Femur (tissue), 1 donor: Measurements from ENCODE around the gene PTX3.

Source experiments
- DNase-seq: peaks from one replicate; pipeline ENCODE4 v3.0.0-alpha.2; 2017

The PTX3 gene

DNA sequence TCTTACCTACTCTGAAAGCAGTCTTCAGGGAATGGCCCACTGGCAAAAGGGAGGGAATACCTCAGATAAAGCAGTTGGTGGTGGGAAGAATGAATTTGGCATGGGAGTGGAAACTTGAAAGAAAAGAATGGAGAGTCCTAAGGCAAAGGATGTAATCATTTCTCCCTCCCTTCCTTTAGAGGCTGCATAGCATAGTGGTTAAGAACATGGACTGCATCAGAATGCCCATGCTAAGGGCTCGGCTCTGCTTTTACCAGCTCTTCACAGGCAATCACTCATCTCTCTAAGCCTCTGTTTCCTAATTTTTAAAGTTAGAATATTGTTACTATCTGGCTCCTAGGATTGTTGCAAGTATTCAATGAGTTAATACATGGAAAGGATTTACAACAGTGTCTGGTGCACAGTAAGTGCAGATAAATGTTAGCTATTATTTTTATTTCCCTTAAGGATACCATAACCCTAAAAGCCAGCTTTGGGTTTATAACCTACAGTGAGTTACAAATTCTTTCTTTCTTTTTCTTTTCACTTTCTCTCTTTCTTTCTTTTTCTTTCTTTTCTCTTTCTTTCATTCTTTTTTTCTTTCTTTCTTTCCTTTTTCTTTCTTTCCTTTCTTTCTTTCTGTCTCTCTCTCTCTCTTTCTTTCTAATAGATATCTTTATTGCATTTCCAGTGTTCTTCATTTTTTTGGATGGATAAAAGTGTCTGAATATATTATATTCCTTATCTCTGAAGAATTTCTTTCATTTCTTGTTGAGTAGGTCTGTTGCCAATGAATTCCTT, 43.0 kb downstream of the PTX3 start:
- no peak for DNase-seq

DNA sequence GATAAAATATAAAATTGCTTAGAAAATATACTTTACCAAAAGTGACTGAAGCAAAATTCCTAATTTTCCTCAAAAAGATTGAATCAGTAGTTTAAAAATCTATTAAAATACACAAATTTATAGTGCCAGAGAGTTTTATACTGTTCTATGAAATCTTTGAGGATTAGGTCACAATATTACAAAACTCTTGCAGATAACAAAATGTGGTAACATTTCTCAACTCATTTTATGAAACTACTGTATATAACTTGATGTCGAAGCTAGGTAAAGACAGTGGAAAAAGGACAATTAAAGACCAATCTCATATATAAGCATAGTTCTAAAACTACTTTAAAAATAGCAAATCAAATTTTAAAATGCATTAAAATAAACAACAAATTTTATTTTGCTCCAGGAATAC, 50.7 kb downstream of the PTX3 start:
- no peak for DNase-seq

DNA sequence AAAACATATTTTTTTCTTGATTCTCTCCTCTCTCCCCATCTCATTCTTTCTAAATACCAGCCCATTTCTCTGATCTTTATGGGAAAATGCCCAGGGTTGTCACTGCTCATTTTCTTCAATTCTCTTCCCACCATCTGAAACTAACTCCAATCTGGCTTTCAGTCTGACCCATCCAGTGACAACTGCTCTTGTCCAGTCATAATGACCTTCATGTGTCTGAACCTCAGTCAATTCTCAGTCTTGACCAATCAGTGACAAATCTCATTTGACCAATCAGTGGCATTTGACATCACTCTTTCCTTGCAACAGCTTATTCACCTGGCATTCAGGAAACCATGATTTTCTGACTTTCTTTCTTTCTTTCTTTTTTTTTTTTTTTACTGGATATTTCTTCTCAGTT, 51.5 kb downstream of the PTX3 start:
- no peak for DNase-seq

DNA sequence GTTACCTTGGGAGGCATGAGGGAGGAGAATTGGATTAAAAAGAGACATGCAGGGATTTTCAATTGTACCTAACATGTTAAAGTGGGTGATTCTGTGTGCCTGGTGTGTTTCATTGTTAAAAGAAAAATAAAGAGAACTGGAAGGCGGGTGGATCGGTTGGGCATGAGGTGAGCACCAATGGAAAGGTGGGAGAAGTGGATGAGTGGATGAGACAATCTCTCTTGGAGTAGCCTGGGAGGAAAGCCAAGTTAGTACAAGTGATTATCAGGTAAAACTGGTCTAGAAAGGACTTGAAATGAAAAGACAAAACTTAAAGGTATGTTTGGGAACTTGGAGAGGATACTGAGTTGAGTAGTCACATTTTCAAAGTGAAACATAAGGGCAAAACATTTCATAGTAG, 54.5 kb downstream of the PTX3 start:
- DNase-seq = no peak
